Stimulated activated CD8-positive, alpha-beta memory T cell treated with anti-CD3 and anti-CD28 coated beads, Interleukin-15, amount 100 ng/mL, for 4 hours (primary cell): ENCODE results near the gene NT5C2.

Source experiments
- DNase-seq, 2 donors: peaks; one replicate each; pipeline ENCODE4 v3.0.0-alpha.2; 2020; ENCODE audit warnings: low read depth in 2 of 2

NT5C2 gene

DNA sequence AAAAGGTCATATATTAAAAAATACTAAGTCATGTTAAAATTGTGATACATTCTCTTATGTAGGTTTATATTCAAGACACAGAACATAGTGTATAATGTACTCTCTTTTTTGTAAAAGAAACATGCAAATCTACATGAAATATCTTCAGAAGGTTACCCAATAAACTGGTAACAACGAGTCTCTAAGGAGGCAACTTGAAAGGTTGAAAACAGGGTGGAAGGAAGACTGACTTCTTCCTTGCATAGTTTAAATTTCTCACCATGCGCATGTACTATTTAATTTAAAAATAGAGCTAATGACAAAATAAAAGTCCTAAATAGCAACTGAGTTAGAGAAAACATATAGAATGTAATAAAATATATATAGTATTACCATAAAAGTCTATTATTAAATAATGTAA lies 132.5 kb downstream of the NT5C2 start:
- no peak for DNase-seq

DNA sequence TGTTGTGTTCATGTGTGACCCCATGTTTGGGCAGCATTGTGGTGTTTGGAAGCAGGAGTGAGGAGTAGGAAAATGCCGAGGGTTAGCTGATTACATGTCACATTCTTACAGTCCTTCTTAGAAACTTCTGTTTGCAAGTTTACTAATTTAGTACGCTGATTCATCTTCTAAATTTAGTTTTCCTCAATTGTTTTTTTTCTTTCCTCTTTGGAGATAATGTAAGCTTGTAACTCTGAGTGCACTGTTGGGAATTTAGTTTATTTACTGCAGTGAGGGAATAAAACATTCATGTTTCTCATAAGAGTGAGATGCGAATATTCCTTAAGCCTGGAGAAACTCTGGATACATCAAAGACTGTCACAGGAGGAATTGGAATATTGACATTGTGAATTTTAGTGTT lies 135.0 kb downstream of the NT5C2 start:
- no peak for DNase-seq

GRCh38 chr10:103055105-103055504 lies 138.0 kb downstream of the NT5C2 start:
- DNase-seq = no peak

DNA sequence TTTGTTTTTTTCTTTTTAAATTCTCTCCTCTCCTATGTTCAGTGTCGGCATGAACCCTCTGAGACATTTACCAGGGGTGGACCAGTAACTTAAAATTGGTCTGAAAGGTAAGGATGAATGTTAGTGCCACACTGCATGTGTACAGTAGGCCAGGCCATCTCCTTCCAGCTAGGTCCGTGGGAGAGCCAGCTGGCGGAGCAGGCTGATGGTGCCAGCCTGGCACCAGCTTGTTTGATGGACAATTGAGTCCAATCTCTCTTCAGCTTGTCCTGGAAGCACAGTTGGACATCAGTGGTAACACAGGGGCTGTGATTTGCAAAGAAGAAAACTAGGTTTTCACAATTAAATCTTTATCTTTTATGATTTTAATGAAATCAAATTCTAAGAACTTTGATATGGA lies 138.5 kb downstream of the NT5C2 start:
- DNase-seq = no peak

GRCh38 chr10:103053659-103054581 lies 139.2 kb downstream of the NT5C2 start:
- peak; percentile 21 to 24 for DNase-seq

- no peak for DNase-seq
Measured at GRCh38 chr10:103049237-103049636, 143.8 kb downstream of the NT5C2 start.

DNA sequence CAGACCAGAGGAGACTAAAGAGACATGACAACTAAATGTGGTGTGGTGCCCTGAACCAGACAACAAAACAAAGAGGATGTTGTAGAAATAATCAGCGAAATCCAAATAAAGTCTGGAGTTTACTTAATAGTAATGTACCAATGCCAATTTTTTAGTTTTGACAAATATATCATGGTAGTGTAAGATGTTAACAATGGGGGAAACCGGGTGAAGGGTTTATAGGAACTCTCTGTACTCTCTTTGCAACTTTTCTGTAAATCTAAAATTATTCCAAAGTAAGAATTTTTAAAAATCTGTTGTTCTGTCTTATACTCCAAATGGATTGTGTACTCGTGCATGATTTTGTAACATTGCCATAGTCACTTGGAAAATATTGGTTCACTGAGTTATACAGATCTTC lies 145.7 kb downstream of the NT5C2 start:
- no peak for DNase-seq

- DNase-seq = no peak
Measured at GRCh38 chr10:103045961-103046360, 147.1 kb downstream of the NT5C2 start.

DNA sequence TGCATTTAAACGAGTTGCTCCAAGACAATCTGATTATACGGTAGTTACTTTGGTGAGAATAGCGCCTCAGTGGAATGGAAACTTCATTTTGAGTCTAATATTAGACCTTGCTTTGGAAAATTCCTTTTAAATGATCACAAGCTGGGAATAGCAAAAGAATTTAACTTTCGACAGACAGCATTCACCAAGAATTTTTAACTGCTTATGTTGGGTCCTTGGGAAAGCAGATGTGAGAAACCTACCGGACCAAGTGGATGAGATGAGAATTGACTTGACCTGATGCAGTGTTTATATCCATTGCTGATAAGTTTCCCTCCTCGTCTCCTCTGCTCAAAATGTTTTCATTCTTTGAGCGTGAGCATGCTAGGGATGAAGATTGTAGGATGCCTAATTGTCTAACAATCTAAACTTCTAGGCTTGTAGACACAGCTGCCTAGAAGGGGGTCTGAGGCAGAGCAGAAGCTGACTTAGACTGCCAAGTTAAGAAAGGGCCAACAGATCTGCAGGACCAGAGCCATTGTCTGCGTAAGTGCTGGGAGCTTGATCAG lies 148.1 kb downstream of the NT5C2 start:
- DNase-seq = no peak

DNA sequence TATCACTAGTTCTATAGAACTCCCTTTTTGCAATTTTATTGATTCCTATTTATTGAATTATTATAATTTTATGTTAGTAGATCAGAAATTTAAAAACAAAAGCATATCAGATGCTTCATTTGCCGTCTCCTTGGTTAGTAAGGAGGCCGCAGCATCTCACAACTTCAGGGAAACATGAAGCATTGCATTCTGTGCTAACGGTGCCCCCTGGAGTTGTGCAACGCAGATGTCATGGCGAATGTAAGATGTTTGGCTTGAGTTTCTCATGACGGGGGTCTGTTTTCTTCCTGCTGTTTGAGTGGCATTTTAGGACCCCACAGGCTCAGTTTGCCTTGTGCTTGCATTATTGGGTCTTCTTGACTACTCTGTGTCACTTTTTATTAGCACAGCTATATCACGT lies 150.2 kb downstream of the NT5C2 start:
- DNase-seq = no peak

- DNase-seq = no peak
Measured at GRCh38 chr10:103042129-103042528, 150.9 kb downstream of the NT5C2 start.

DNA sequence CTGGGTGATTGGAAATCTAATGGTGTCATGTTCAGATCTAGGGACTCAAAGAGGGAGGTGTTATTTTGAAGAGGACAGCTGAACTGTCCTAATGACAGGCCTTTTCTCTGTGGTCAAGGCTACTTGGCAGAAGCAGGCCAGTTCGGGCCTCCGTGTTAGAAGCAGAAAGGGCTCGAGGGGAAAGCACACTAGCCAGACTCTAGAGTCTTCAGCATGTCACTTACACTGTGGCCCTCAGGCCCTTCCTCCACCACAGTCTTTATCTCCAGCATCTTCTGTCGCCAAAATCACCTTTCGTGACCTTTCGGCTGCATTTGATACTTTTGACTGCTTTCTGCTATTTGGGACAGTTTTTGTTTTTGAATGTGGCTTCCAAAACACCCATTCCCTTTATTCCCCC lies 151.7 kb downstream of the NT5C2 start:
- DNase-seq = no peak

- DNase-seq = no peak
Measured at GRCh38 chr10:103040418-103040817, 152.7 kb downstream of the NT5C2 start.

- no peak for DNase-seq
Measured at GRCh38 chr10:103038570-103038969, 154.5 kb downstream of the NT5C2 start.
